GM21390 (cell line): Measurements from ENCODE around the gene NCOA6.

Source experiments
- ATAC-seq: cut with Tn5 transposase; IDR thresholded peaks from one replicate; pipeline ENCODE4 v1.9.1; 2021; ENCODE audit not compliant: unreplicated experiment

The NCOA6 gene

DNA sequence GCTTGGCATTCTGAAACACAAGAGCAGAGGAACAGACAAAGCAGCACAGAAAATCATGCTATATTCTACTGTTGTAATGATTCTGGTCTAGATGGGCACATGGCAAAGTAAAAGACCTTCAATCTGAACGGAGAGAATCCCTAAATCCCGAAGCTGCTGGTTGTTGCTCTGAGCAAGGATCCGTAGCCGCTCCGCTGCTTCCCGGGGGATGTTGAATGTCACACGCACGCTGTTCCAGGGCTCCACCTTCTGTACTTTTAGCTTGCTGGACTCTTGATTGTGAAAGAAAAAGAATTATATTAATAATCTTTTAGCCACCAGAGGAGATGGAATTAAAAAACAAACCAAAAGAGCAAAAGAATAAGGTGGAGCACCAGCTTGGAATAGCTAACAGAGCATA lies 49.3 kb downstream of the NCOA6 start:
- ATAC-seq = no peak

- ATAC-seq = no peak
These were observed 50.6 kb downstream of the NCOA6 start for GRCh38 chr20:34774886-34775285.

DNA sequence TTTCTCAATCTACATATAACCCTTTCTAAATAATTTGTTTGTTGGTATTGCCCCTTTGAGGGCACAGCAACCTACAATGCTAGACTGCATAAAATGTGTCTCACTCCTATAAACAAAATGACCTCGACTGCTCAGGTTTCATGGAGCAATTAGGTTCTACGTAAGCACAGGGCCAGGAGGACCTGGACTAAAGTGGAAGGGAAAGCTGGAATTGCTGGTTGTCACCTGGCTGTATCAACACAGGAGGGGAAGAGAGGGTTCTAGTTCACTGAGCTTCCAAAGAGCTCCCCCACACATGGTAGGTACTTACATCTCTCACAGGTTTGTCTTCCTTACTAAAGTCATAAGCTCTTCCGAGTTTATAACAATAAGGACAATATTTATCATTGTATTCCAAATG lies 51.0 kb downstream of the NCOA6 start:
- ATAC-seq = no peak

GRCh38 chr20:34773726-34774125 lies 51.7 kb downstream of the NCOA6 start:
- no peak for ATAC-seq

DNA sequence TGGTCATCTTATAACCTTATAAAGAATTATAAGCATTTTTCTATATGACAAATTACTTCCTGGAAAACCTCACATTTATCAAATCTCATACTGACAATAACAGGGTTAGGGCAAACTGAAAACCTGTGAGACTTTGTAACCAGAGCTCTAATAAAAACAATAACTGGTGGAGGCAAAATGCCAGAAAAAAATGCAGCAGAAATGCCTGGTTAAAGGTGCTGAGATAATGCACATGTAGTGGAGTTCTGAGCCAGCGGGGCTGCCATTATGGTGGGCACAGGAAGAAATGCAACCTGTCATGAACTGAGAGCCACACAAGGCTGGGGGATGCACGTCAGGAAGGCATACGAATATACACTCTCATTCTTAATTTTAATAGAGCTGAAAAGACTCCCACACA lies 53.0 kb downstream of the NCOA6 start:
- no peak for ATAC-seq

DNA sequence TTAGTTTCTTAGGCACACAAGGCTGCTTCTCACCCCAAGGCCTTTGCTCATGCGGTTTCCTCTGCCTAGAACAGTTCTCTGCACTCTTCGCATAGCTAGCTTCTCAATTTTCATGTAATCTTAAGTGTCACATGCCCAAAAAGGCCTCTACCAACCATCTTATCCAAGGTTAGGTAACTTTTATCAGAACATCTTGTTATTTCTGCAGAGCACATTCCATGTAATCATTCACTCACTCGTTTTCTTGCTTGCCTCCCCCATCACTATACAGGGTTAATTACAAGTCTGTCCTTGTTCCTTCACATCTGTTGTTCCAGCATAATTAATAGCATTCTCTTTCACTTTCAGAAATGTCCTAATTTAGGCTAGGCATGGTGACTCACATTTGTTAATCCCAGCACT lies 53.8 kb downstream of the NCOA6 start:
- ATAC-seq = no peak

DNA sequence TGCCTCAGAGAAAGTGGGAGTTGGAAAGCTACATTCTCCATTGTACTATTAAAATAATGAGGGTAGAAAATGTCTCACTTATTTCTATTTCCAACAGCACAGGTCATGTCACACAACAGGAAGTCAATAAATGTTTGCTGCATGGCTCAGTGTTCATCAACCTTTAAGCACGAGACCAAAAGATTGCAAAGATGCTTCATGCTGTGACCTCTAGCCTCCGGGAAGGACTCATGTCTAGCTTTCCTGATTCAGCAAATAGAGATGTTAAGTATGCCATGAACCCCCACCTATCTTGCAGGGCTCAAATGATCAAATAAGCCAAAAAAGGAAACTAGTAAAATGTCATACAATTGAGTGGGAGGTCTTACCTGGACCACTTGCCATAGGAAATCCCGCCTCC lies 57.4 kb downstream of the NCOA6 start:
- no peak for ATAC-seq

GRCh38 chr20:34762031-34762555 lies 63.4 kb downstream of the NCOA6 start:
- ATAC-seq = no peak

DNA sequence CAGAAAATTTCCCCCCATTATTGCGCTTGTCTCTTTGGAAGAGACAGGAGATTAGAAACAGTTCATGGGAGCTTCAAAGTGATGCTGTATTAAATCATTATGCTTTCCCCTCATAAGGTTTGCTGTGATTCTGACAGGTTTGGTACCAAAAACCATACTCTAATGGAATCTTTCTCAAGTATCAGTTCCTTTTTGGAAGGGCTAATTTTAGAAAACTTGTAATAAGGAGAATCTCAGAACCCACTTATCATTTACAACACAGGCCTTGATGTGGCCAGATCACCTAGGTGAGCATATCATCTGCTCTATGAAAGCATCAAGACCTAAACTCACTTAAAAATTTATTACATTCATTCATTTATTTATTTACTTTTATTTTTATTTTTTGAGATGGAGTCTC lies 70.1 kb downstream of the NCOA6 start:
- ATAC-seq = no peak

GRCh38 chr20:34754611-34755010 lies 70.8 kb downstream of the NCOA6 start:
- ATAC-seq = no peak

GRCh38 chr20:34753706-34754461 lies 71.6 kb downstream of the NCOA6 start:
- ATAC-seq = no peak

- ATAC-seq = no peak
These were observed 74.0 kb downstream of the NCOA6 start for GRCh38 chr20:34751453-34751852.

DNA sequence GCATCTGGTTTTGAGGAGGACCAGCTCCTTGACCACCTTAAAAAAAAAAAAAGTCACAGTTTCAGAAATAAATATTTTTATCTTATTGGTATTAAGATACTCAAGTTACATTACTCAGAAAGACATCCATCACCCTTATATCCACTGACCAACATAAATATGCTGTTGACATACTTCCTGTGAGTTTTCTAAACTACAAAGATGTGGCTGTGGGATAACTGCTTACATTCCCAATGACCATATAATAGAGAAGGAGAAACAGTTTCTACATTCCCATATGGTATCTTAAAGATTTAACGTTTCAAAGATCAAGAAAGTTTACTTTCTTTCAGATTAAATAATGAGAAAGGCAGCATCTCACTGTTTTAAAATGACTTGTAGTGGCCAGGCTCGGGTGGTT lies 75.0 kb downstream of the NCOA6 start:
- no peak for ATAC-seq

GRCh38 chr20:34748709-34749108 lies 76.7 kb downstream of the NCOA6 start:
- no peak for ATAC-seq

GRCh38 chr20:34747479-34747878 lies 78.0 kb downstream of the NCOA6 start:
- no peak for ATAC-seq

- no peak for ATAC-seq
These were observed 78.8 kb downstream of the NCOA6 start for GRCh38 chr20:34746674-34747073.

- no peak for ATAC-seq
These were observed 80.6 kb downstream of the NCOA6 start for GRCh38 chr20:34744847-34745246.

DNA sequence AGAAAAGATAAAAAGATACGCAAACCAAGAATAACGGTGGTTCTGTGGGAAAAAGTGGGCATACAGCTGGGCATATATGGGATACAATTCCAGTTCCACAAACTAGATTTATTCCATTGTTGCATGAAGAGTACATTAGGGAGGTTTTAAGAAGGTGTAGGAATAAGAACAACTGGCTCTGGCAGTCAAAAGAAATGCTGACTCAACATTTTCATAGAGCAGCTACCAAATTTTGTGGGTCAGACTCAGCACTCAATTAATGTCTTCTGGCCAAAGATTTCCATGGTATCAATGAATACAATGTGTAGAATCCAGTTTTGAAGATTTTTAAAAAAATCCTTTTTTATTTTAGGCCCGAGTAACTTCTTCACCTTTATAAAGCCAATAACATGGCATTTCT lies 81.1 kb downstream of the NCOA6 start:
- no peak for ATAC-seq

- no peak for ATAC-seq
These were observed 82.4 kb downstream of the NCOA6 start for GRCh38 chr20:34743039-34743438.

DNA sequence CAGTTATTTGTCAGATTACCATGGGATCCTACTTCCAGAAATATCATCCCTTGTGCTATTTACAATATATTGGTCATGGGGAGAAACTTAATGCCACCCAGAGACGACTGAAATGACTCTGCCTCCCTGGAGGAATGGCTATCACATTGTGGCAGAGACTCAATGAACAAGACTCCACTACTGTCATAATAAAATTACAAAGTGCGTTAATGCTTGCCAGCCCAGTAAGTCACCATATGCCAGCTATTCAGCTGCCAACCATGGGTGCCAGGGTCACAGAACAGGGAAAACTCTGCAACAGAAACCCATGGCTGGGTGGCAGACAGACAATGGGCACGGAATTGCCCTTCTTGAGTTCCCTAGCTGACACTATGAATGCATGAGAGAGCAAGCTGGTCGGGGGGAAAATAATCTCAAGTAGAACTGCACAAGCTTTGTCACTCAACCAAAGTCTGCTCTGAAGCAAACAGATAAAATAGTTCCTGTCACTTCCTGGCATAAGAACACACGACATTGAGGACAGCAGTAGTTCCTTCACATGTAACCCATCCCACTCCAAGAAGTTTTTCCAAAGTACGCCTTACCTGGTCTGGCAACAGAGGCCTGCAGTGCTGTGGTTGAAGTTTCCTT lies 89.2 kb downstream of the NCOA6 start:
- no peak for ATAC-seq

DNA sequence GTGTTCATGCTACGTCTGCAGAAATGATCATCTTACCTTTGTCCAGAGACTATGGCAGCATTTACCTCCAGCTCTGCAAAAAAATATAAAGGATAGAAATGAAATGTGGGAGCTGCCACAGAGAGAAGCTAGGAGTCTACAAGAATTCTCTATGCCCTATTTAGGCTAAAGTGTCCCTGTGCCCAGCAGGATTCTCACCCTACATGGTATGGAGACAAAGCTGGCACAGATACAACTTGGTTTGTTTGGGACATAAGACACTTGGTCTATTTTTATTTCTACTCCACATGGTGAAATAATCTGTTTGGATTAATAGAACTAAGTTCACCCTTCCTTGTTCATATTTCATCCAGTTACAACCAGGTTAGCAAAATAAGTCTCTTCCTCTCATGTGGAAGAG lies 92.9 kb downstream of the NCOA6 start:
- no peak for ATAC-seq

GRCh38 chr20:34729416-34729815 lies 96.0 kb downstream of the NCOA6 start:
- no peak for ATAC-seq

DNA sequence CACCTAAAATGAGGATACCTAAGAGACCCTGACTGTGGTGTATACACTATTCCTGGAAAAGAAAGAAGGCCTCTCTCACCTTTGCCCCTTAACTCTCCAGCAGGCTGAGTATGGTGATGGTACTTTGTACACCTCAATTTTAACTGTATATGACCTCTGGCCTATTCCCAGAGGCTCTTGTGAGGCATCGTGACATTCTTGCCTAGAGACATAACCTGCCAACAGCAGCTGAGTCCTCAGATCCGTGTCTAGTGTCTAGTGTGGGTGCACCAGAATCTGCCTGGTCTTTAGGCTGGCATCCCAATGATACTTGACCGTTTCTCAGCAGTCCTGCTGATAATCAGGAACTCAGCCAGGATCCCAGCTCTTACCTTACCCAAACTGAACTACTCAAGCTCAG lies 101.3 kb downstream of the NCOA6 start:
- ATAC-seq = no peak
